SK-N-SH (cell line): ENCODE measurements around the gene NCOA4. TPM values are rescaled to one million over a fixed set of nuclear protein-coding genes. Genes with fewer than 3 reads are reported as not detected.

Experiments
- CTCF ChIA-PET: fragments of 300-600, 350-600 bp; formaldehyde crosslinking; extraction: SDS; loops from one replicate; lab custom pipeline; 2021; lab: Yijun Ruan, JAX
- POLR2A ChIA-PET: fragments of 350-600 bp; sonication (Branson Sonifier 250); formaldehyde crosslinking; extraction: SDS; loops from one replicate; lab custom pipeline; 2020; ENCODE audit warnings: antibody characterized with exemption, inconsistent platforms; lab: Yijun Ruan, JAX
- DNase-seq: peaks from one replicate; pipeline ENCODE4 v3.0.0; 2012
- H2AFZ ChIP-seq: fragments of 200-600 bp; sonication (generic); 2 replicates; pipeline ENCODE4 v1.8.1; 2016; ENCODE audit warnings: antibody characterized with exemption, mild to moderate bottlenecking, low read depth
- H3F3A ChIP-seq: fragments of 200-600 bp; sonication (generic); replicated peaks from 2 replicates; pipeline ENCODE3; 2016; ENCODE audit warnings: antibody characterized with exemption, mild to moderate bottlenecking; ENCODE audit not compliant: insufficient read depth
- H3K27ac ChIP-seq, 2 experiments: fragments of 200-500 bp in 1 of 2; fragments of 200-600 bp in 1 of 2; sonication (Bioruptor generic) in 1 of 2; sonication (generic), shearing (Covaris generic) in 1 of 2; 2 replicates each; pipeline versions ENCODE4 v1.5.1 to v1.6.1; 2014 to 2016; ENCODE audit warnings: low read depth in 2 of 2, inconsistent platforms in 1 of 2, low read length in 1 of 2, mild to moderate bottlenecking in 1 of 2, mixed read lengths in 1 of 2
- H3K27me3 ChIP-seq: fragments of 200-600 bp; sonication (generic), shearing (Covaris generic); 2 replicates; pipeline ENCODE4 v1.6.1; 2016; ENCODE audit warnings: mixed run types; ENCODE audit not compliant: insufficient read depth
- H3K36me3 ChIP-seq, 2 experiments: fragments of 200-500 bp in 1 of 2; fragments of 200-600 bp in 1 of 2; sonication (Bioruptor generic) in 1 of 2; sonication (generic) in 1 of 2; replicated peaks in 1 of 2; 2 replicates each; pipeline versions ENCODE3 to v1.5.1; 2014 to 2016; ENCODE audit warnings: low read length in 1 of 2, mild to moderate bottlenecking in 1 of 2; ENCODE audit not compliant: insufficient read depth in 2 of 2, control insufficient read depth in 1 of 2
- H3K4me1 ChIP-seq, 2 experiments: fragments of 200-500 bp in 1 of 2; fragments of 200-600 bp in 1 of 2; sonication (Bioruptor generic) in 1 of 2; sonication (generic), shearing (Covaris generic) in 1 of 2; 2 replicates each; pipeline versions ENCODE4 v1.5.1 to v1.6.1; 2014 to 2016; ENCODE audit warnings: low read depth in 1 of 2, low read length in 1 of 2, mixed run types in 1 of 2; ENCODE audit not compliant: insufficient read depth in 2 of 2, control insufficient read depth in 1 of 2
- H3K4me2 ChIP-seq: fragments of 200-600 bp; sonication (generic), shearing (Covaris generic); 2 replicates; pipeline ENCODE4 v1.6.1; 2017; ENCODE audit warnings: mixed run types
- H3K4me3 ChIP-seq, 2 experiments: fragments of 200-500 bp in 1 of 2; fragments of 200-600 bp in 1 of 2; sonication (Bioruptor generic) in 1 of 2; sonication (generic), shearing (Covaris generic) in 1 of 2; 2 replicates each; pipeline versions ENCODE4 v1.5.1 to v1.8.1; 2014 to 2016; ENCODE audit warnings: low read depth in 2 of 2, inconsistent platforms in 1 of 2, low read length in 1 of 2, mild to moderate bottlenecking in 1 of 2, mixed read lengths in 1 of 2, moderate library complexity in 1 of 2
- H3K79me2 ChIP-seq: fragments of 200-600 bp; sonication (generic); 2 replicates; pipeline ENCODE4 v1.8.1; 2017; ENCODE audit warnings: mild to moderate bottlenecking; ENCODE audit not compliant: insufficient read depth
- H3K9ac ChIP-seq: fragments of 200-600 bp; sonication (generic); 2 replicates; pipeline ENCODE4 v1.6.1; 2017; ENCODE audit warnings: mixed run types
- H3K9me2 ChIP-seq: fragments of 200-600 bp; sonication (generic); 2 replicates; pipeline ENCODE4 v1.6.1; 2017; ENCODE audit warnings: mixed run types
- H3K9me3 ChIP-seq: fragments of 200-600 bp; sonication (generic); 2 replicates; pipeline ENCODE4 v1.6.1; 2017; ENCODE audit warnings: mixed run types, mild to moderate bottlenecking, moderate library complexity
- H4K20me1 ChIP-seq: fragments of 200-600 bp; sonication (generic); 2 replicates; pipeline ENCODE4 v1.6.1; 2017; ENCODE audit warnings: mild to moderate bottlenecking, mixed run types; ENCODE audit not compliant: insufficient read depth
- CHD2 ChIP-seq: fragments of 150-350 bp; IDR thresholded peaks from 2 replicates; pipeline ENCODE4 v1.6.1; 2018; ENCODE audit warnings: low read length; ENCODE audit not compliant: partially characterized antibody
- EZH2phosphoT487 ChIP-seq: fragments of 200-600 bp; sonication (generic); IDR thresholded peaks from 2 replicates; pipeline ENCODE4 v1.6.1; 2017; ENCODE audit warnings: low read depth, mixed run types, mild to moderate bottlenecking, antibody characterized with exemption, moderate library complexity, borderline replicate concordance
- GATA2 ChIP-seq: sonication (generic); formaldehyde crosslinking; IDR thresholded peaks from 2 replicates; pipeline ENCODE4 v1.5.0; 2020; ENCODE audit warnings: mild to moderate bottlenecking, missing genetic modification reagents
- JUND ChIP-seq: IDR thresholded peaks from 2 replicates; pipeline ENCODE4 v1.4.0; 2012
- MXI1 ChIP-seq: IDR thresholded peaks from 2 replicates; pipeline ENCODE4 v1.6.1; 2012; ENCODE audit warnings: mild to moderate bottlenecking, low read depth, low read length, improper control_type of control experiment
- NRF1 ChIP-seq: IDR thresholded peaks from 2 replicates; pipeline ENCODE4 v1.6.1; 2012; ENCODE audit warnings: low read depth, mild to moderate bottlenecking, low read length
- POLR2AphosphoS5 ChIP-seq: IDR thresholded peaks from 2 replicates; pipeline ENCODE4 v1.6.1; 2012; ENCODE audit warnings: low read depth, low read length
- RAD21 ChIP-seq: IDR thresholded peaks from 2 replicates; pipeline ENCODE4 v1.6.1; 2012; ENCODE audit warnings: mild to moderate bottlenecking, low read length
- RCOR1 ChIP-seq: fragments of 150-350 bp; IDR thresholded peaks from 2 replicates; pipeline ENCODE4 v1.6.1; 2017; ENCODE audit warnings: antibody characterized with exemption, low read length
- RXRA ChIP-seq: IDR thresholded peaks from 2 replicates; pipeline ENCODE4 v1.4.0; 2012; ENCODE audit warnings: low read depth, mild to moderate bottlenecking, borderline replicate concordance
- SMC3 ChIP-seq: IDR thresholded peaks from 2 replicates; pipeline ENCODE4 v1.6.1; 2012; ENCODE audit warnings: low read depth, low read length, improper control_type of control experiment
- TAF1 ChIP-seq: IDR thresholded peaks from 2 replicates; pipeline ENCODE4 v1.6.1; 2012; ENCODE audit warnings: low read depth, mild to moderate bottlenecking, low read length, moderate library complexity, borderline replicate concordance
- TCF12 ChIP-seq: IDR thresholded peaks from 2 replicates; pipeline ENCODE4 v1.4.0; 2012
- TEAD4 ChIP-seq: IDR thresholded peaks from 2 replicates; pipeline ENCODE4 v1.4.0; 2012; ENCODE audit warnings: mild to moderate bottlenecking, borderline replicate concordance; ENCODE audit not compliant: insufficient read depth
- YY1 ChIP-seq: IDR thresholded peaks from 2 replicates; pipeline ENCODE4 v1.4.0; 2012; ENCODE audit warnings: low read depth, mild to moderate bottlenecking
- ZBTB33 ChIP-seq: IDR thresholded peaks from 2 replicates; pipeline ENCODE4 v1.4.0; 2012; ENCODE audit warnings: low read depth, borderline replicate concordance
- WGBS: methylation state at CpG from one replicate; pipeline ENCODE4 v1.1.6; 2017; ENCODE audit warnings: low lambda C conversion rate; 5-methylcytosine and 5-hydroxymethylcytosine counted together
- polyA plus RNA-seq, 3 experiments: library from polyadenylated mRNA; depleted of rRNA; stranded (reverse); fragments of >200 nt; gene quantifications; 2 replicates each; pipeline ENCODE4 v1.2.3, GENCODE V29; 2012
- TF ChIP-seq, protein P1 (sequence below): fragments of 150-350 bp; IDR thresholded peaks from 2 replicates; pipeline ENCODE4 v1.6.1; 2017; ENCODE audit warnings: antibody characterized with exemption, low read length, low read depth, borderline replicate concordance
- TF ChIP-seq, protein P2 (sequence below): IDR thresholded peaks from 2 replicates; pipeline ENCODE4 v1.4.0; 2012; ENCODE audit warnings: low read depth

NCOA4 gene
- polyA plus RNA-seq, 1 of the 3 experiments (the other 2 are of a cell fraction) = 30.3 TPM

DNA sequence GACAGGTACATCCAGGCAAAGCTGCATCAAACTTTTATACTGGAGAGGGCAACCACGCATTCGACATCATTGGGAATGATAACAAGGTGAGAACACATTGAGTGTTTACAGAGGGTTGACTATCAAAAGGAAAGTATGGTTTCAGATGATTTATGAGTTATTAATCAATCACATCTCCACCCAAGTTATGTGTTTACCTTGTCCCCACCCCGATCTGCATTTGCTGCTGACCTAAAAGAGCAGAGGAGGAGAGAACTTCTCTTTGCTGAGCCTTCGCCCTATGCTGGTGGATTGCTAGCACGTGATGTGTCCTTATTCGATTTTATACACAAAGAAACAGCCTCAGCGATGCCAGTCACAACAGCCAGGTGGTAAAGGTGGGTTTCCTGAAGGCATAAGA is 15.8 kb upstream of the NCOA4 start, which contains the start of gene MSMB:
TSS of gene MSMB (minus strand) at position 9 of the 400 bp plus-strand sequence. CDS start 32 bp downstream, outside the sequence.
- Histone ChIP-seq H3K27me3 (no peaks in the 10 kb centered on the region; the same call in 1 of the 2 replicates), H3F3A (no peaks in the 10 kb centered on the region), H3K4me3 (no peak within 1 kb of the TSS)
- TF ChIP-seq RCOR1 (no peak), CHD2 (no peak), RAD21 (no peak), TEAD4 (no peak), YY1 (no peak), TAF1 (no peak), JUND (no peak), SMC3 (no peak), RXRA (no peak), ZBTB33 (no peak)
- TF ChIP-seq, protein P1, sequence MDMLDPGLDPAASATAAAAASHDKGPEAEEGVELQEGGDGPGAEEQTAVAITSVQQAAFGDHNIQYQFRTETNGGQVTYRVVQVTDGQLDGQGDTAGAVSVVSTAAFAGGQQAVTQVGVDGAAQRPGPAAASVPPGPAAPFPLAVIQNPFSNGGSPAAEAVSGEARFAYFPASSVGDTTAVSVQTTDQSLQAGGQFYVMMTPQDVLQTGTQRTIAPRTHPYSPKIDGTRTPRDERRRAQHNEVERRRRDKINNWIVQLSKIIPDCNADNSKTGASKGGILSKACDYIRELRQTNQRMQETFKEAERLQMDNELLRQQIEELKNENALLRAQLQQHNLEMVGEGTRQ = no peak
- TF ChIP-seq, protein P2, sequence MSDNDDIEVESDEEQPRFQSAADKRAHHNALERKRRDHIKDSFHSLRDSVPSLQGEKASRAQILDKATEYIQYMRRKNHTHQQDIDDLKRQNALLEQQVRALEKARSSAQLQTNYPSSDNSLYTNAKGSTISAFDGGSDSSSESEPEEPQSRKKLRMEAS = no peak
- TF ChIP-seq, all 33 proteins: peak for 0
- Histone ChIP-seq H3K9me2 (no peaks in the 10 kb centered on the region), H3K27ac (no peak within 1 kb of the TSS), H3K9me3 (no peaks in the 10 kb centered on the region), H3K36me3 (no peaks in the 10 kb centered on the region), H3K4me1 (no peaks in the 10 kb centered on the region; a peak in 1 of 4 replicates), H3K9ac (no peak within 1 kb of the TSS), H3K79me2 (no peaks in the 10 kb centered on the region), H3K4me2 (no peak within 1 kb of the TSS), H2AFZ (no peak within 1 kb of the TSS), H4K20me1 (no peaks in the 10 kb centered on the region)
- DNase-seq = no peak
- 61% methylated on average over 7 of the region's 7 CpGs for WGBS
- ChIA-PET POLR2A (no interaction called here), CTCF (no interaction called here)

GRCh38 chr10:46042527-46042926 is 12.1 kb upstream of the NCOA4 start:
- H3K4me3 ChIP-seq = no peak overlapping the region
- H2AFZ ChIP-seq = no peak overlapping the region
- no peak overlapping the region for H3K27ac ChIP-seq
- H3F3A ChIP-seq = no peaks in the 10 kb centered on the region
- no peaks in the 10 kb centered on the region for H3K4me1 ChIP-seq
- WGBS = 28% methylated on average over 4 of the region's 4 CpGs
- no peak overlapping the region for H3K9ac ChIP-seq
- H3K9me2 ChIP-seq = no peaks in the 10 kb centered on the region
- H3K27me3 ChIP-seq = no peaks in the 10 kb centered on the region; the same call in 1 of the 2 replicates
- no peak overlapping the region for H3K4me2 ChIP-seq
- no peaks in the 10 kb centered on the region for H3K79me2 ChIP-seq
- H3K36me3 ChIP-seq = no peaks in the 10 kb centered on the region
- TF ChIP-seq GATA2 (CRISPR knock-in tag) = no peak
- TF ChIP-seq MXI1 = no peak
- TF ChIP-seq TEAD4 = no peak
- no peak for TF ChIP-seq SMC3
- TF ChIP-seq, protein P1 = no peak
- TF ChIP-seq NRF1 = no peak
- TF ChIP-seq EZH2phosphoT487 = no peak
- TF ChIP-seq TCF12 = no peak
- no peak for TF ChIP-seq JUND
- TF ChIP-seq POLR2AphosphoS5 = no peak
- no peak for TF ChIP-seq RAD21
- no peak for TF ChIP-seq CHD2
- no peak for DNase-seq
- ChIA-PET POLR2A (no interaction called here), CTCF (no interaction called here)
- no peaks in the 10 kb centered on the region for H4K20me1 ChIP-seq
- no peaks in the 10 kb centered on the region for H3K9me3 ChIP-seq
